Measurements from ENCODE around the gene SLC17A7. TPM values are rescaled to one million over a fixed set of nuclear protein-coding genes. Genes with fewer than 3 reads are reported as not detected.

The SLC17A7 gene
- total RNA-seq, 4 donors from 2014 or later, result 1.1 to 1.7 (median 1.2) TPM

- 48 to 72% methylated on average over 3 to 7 of the region's 7 CpGs for WGBS, 2 donors (ENCODE audit: low coverage in 1 of 2)
- Histone ChIP-seq H3K4me1 (no peaks in the 10 kb centered on the region), H3K9me3 (no peaks in the 10 kb centered on the region), H3K27me3 (peaks cover 34% of the 10 kb centered on the region), H3K4me3 (no peak overlapping the region), H3K27ac (no peak overlapping the region), H3K36me3 (no peaks in the 10 kb centered on the region)
- no peak for ATAC-seq
- TF ChIP-seq POLR2A (IDR thresholded peaks at IDR 0.05) (no peak), CTCF (IDR thresholded peaks at IDR 0.05) (no peak), POLR2AphosphoS5 (IDR thresholded peaks at IDR 0.05) (no peak), EP300 (IDR thresholded peaks at IDR 0.05) (no peak)
Observed at GRCh38 chr19:49407079-49407478, 34.2 kb downstream of the SLC17A7 start.

GRCh38 chr19:49403404-49404187 lies 37.7 kb downstream of the SLC17A7 start:
- Histone ChIP-seq H3K9me3 (no peaks in the 10 kb centered on the region), H3K4me1 (no peaks in the 10 kb centered on the region), H3K27ac (no peak overlapping the region), H3K4me3 (no peak overlapping the region), H3K27me3 (peaks cover 21% of the 10 kb centered on the region), H3K36me3 (no peaks in the 10 kb centered on the region)
- TF ChIP-seq POLR2AphosphoS5 (IDR thresholded peaks at IDR 0.05), result no peak
- no peak for TF ChIP-seq CTCF (IDR thresholded peaks at IDR 0.05)
- TF ChIP-seq POLR2A (IDR thresholded peaks at IDR 0.05), result no peak
- no peak for TF ChIP-seq EP300 (IDR thresholded peaks at IDR 0.05)
- WGBS, 2 donors (ENCODE audit: low coverage in 1 of 2), result 78% methylated on average over 1 of the region's 7 CpGs; no CpG with 5 or more reads in 1 of the 2 donors
- ATAC-seq, result no peak

- TF ChIP-seq CTCF (IDR thresholded peaks at IDR 0.05) (no peak), POLR2AphosphoS5 (IDR thresholded peaks at IDR 0.05) (no peak), EP300 (IDR thresholded peaks at IDR 0.05) (no peak), POLR2A (IDR thresholded peaks at IDR 0.05) (no peak)
- Histone ChIP-seq H3K9me3 (no peaks in the 10 kb centered on the region), H3K27ac (no peak overlapping the region), H3K4me3 (no peak overlapping the region), H3K4me1 (no peaks in the 10 kb centered on the region), H3K27me3 (peaks cover 34% of the 10 kb centered on the region), H3K36me3 (no peaks in the 10 kb centered on the region)
- WGBS, 2 donors (ENCODE audit: low coverage in 1 of 2), result 53 to 67% methylated on average over 4 to 5 of the region's 6 CpGs
- no peak for ATAC-seq
Observed at GRCh38 chr19:49400029-49400428, 41.3 kb downstream of the SLC17A7 start.

GRCh38 chr19:49398931-49399330 lies 42.4 kb downstream of the SLC17A7 start:
- Histone ChIP-seq H3K27me3 (peaks cover 45% of the 10 kb centered on the region), H3K27ac (no peak overlapping the region), H3K4me3 (no peak overlapping the region), H3K9me3 (no peaks in the 10 kb centered on the region), H3K36me3 (no peaks in the 10 kb centered on the region), H3K4me1 (no peaks in the 10 kb centered on the region)
- TF ChIP-seq POLR2AphosphoS5 (IDR thresholded peaks at IDR 0.05), result no peak
- no peak for TF ChIP-seq POLR2A (IDR thresholded peaks at IDR 0.05)
- no peak for TF ChIP-seq CTCF (IDR thresholded peaks at IDR 0.05)
- TF ChIP-seq EP300 (IDR thresholded peaks at IDR 0.05), result no peak
- WGBS, 2 donors (ENCODE audit: low coverage in 1 of 2), result 69% methylated on average over 6 of the region's 6 CpGs; no CpG with 5 or more reads in 1 of the 2 donors
- no peak for ATAC-seq
